ENCODE measurements around the gene RER1. TPM values are rescaled to one million over a fixed set of nuclear protein-coding genes. Genes with fewer than 3 reads are reported as not detected.

RER1 gene
- total RNA-seq, 1 donor from 2014 or later = 99.3 TPM

- H3K4me1 Mint-ChIP-seq (ENCODE audit: low read depth) = no peaks in the 10 kb centered on the region
- H3K4me3 Mint-ChIP-seq (ENCODE audit: low read depth) = no peak overlapping the region
- H3K27ac Mint-ChIP-seq = no peak overlapping the region
- no peaks in the 10 kb centered on the region for H3K9me3 Mint-ChIP-seq (ENCODE audit: low read depth)
- H3K36me3 Mint-ChIP-seq (ENCODE audit: insufficient read depth) = no peaks in the 10 kb centered on the region
- DNase-seq (ENCODE audit: low spot score, unreplicated experiment) = no peak
- H3K27me3 Mint-ChIP-seq = peaks cover 17% of the 10 kb centered on the region
- no peak for TF ChIP-seq CTCF (IDR thresholded peaks at IDR 0.05; ENCODE audit: unreplicated experiment)
Observed at GRCh38 chr1:2433196-2433595, 41.6 kb downstream of the RER1 start.

- Mint-ChIP-seq H3K9me3 (ENCODE audit: low read depth) (no peaks in the 10 kb centered on the region), H3K27ac (no peak overlapping the region), H3K27me3 (peaks cover 17% of the 10 kb centered on the region), H3K4me3 (ENCODE audit: low read depth) (no peak overlapping the region), H3K4me1 (ENCODE audit: low read depth) (no peaks in the 10 kb centered on the region), H3K36me3 (ENCODE audit: insufficient read depth) (no peaks in the 10 kb centered on the region)
- no peak for TF ChIP-seq CTCF (IDR thresholded peaks at IDR 0.05; ENCODE audit: unreplicated experiment)
- no peak for DNase-seq (ENCODE audit: low spot score, unreplicated experiment)
Observed at GRCh38 chr1:2433936-2434655, 42.5 kb downstream of the RER1 start.

GRCh38 chr1:2435091-2435490 is 43.5 kb downstream of the RER1 start:
- no peak for TF ChIP-seq CTCF (IDR thresholded peaks at IDR 0.05; ENCODE audit: unreplicated experiment)
- H3K27me3 Mint-ChIP-seq = peaks cover 22% of the 10 kb centered on the region
- H3K4me3 Mint-ChIP-seq (ENCODE audit: low read depth) = no peak overlapping the region
- no peak for DNase-seq (ENCODE audit: low spot score, unreplicated experiment)
- no peaks in the 10 kb centered on the region for H3K4me1 Mint-ChIP-seq (ENCODE audit: low read depth)
- H3K9me3 Mint-ChIP-seq (ENCODE audit: low read depth) = no peaks in the 10 kb centered on the region
- H3K27ac Mint-ChIP-seq = no peak overlapping the region
- H3K36me3 Mint-ChIP-seq (ENCODE audit: insufficient read depth) = no peaks in the 10 kb centered on the region

GRCh38 chr1:2435746-2436355 is 44.2 kb downstream of the RER1 start:
- DNase-seq (ENCODE audit: low spot score, unreplicated experiment) = no peak
- no peak for TF ChIP-seq CTCF (IDR thresholded peaks at IDR 0.05; ENCODE audit: unreplicated experiment)
- no peaks in the 10 kb centered on the region for H3K36me3 Mint-ChIP-seq (ENCODE audit: insufficient read depth)
- no peak overlapping the region for H3K4me3 Mint-ChIP-seq (ENCODE audit: low read depth)
- no peaks in the 10 kb centered on the region for H3K9me3 Mint-ChIP-seq (ENCODE audit: low read depth)
- H3K27me3 Mint-ChIP-seq = peaks cover 25% of the 10 kb centered on the region
- no peak overlapping the region for H3K27ac Mint-ChIP-seq
- no peaks in the 10 kb centered on the region for H3K4me1 Mint-ChIP-seq (ENCODE audit: low read depth)

GRCh38 chr1:2436876-2437275 is 45.2 kb downstream of the RER1 start:
- Mint-ChIP-seq H3K4me3 (ENCODE audit: low read depth) (no peak overlapping the region), H3K36me3 (ENCODE audit: insufficient read depth) (no peaks in the 10 kb centered on the region), H3K27ac (no peak overlapping the region), H3K27me3 (peaks cover 31% of the 10 kb centered on the region), H3K9me3 (ENCODE audit: low read depth) (no peaks in the 10 kb centered on the region), H3K4me1 (ENCODE audit: low read depth) (no peaks in the 10 kb centered on the region)
- TF ChIP-seq CTCF (IDR thresholded peaks at IDR 0.05; ENCODE audit: unreplicated experiment) = no peak
- no peak for DNase-seq (ENCODE audit: low spot score, unreplicated experiment)
